HepG2 (cell line): ENCODE data around the gene DGAT2. TPM values are rescaled to one million over a fixed set of nuclear protein-coding genes. Genes with fewer than 3 reads are reported as not detected.

Source experiments
- AFF4 ChIP-seq: sonication (generic); formaldehyde crosslinking; IDR thresholded peaks from 2 replicates; pipeline ENCODE4 v1.4.0; 2020; ENCODE audit warnings: missing genetic modification reagents
- FOXA1 ChIP-seq, 2 experiments: fragments of 450-650 bp in 1 of 2; sonication (generic) in 1 of 2; formaldehyde crosslinking in 1 of 2; IDR thresholded peaks; 2 replicates each; pipeline versions ENCODE4 v1.4.0 to v1.6.1; 2016 to 2020; ENCODE audit warnings: missing genetic modification reagents in 1 of 2
- HNRNPL ChIP-seq: fragments of 200-400 bp; formaldehyde crosslinking; IDR thresholded peaks from 2 replicates; pipeline ENCODE4 v1.6.1; 2017; ENCODE audit warnings: mild to moderate bottlenecking, low read depth, low read length
- KDM4B ChIP-seq: sonication (generic); formaldehyde crosslinking; IDR thresholded peaks from 2 replicates; pipeline ENCODE4 v1.4.0; 2020; ENCODE audit warnings: missing genetic modification reagents
- MAX ChIP-seq: IDR thresholded peaks from 2 replicates; pipeline ENCODE4 v1.6.1; 2012; ENCODE audit warnings: inconsistent platforms
- NFE2L1 ChIP-seq: sonication (generic); formaldehyde crosslinking; IDR thresholded peaks from 2 replicates; pipeline ENCODE4 v1.4.0; 2020; ENCODE audit warnings: missing genetic modification reagents, mild to moderate bottlenecking, borderline replicate concordance
- NONO ChIP-seq, 2 experiments: fragments of 450-650 bp in 1 of 2; sonication (generic) in 1 of 2; formaldehyde crosslinking in 1 of 2; IDR thresholded peaks in 1 of 2; conservative IDR thresholded peaks in 1 of 2; 2 replicates each; pipeline versions ENCODE4 v1.6.1 to v1.8.0; 2017 to 2022; ENCODE audit warnings: mild to moderate bottlenecking in 1 of 2, missing genetic modification reagents in 1 of 2, moderate library complexity in 1 of 2
- TEAD3 ChIP-seq: optimal IDR thresholded peaks from 2 replicates; pipeline ENCODE3; 2016; ENCODE audit warnings: borderline replicate concordance
- TRAFD1 ChIP-seq: sonication (generic); formaldehyde crosslinking; IDR thresholded peaks from 2 replicates; pipeline ENCODE4 v1.5.1; 2020; ENCODE audit warnings: missing genetic modification reagents, mild to moderate bottlenecking, borderline replicate concordance
- ZFP91 ChIP-seq: sonication (generic); formaldehyde crosslinking; IDR thresholded peaks from 2 replicates; pipeline ENCODE4 v1.9.0; 2022; ENCODE audit warnings: missing genetic modification reagents, mild to moderate bottlenecking, borderline replicate concordance
- ZNF101 ChIP-seq: sonication (generic); formaldehyde crosslinking; IDR thresholded peaks from 2 replicates; pipeline ENCODE4 v1.4.0; 2020; ENCODE audit warnings: mild to moderate bottlenecking, low read depth, missing genetic modification reagents, borderline replicate concordance
- ZNF18 ChIP-seq: sonication (generic); formaldehyde crosslinking; IDR thresholded peaks from 2 replicates; pipeline ENCODE4 v1.8.0; 2022; ENCODE audit warnings: mild to moderate bottlenecking, missing genetic modification reagents; ENCODE audit not compliant: insufficient replicate concordance
- ZNF180 ChIP-seq: sonication (generic); formaldehyde crosslinking; IDR thresholded peaks from 2 replicates; pipeline ENCODE4 v1.4.0; 2020; ENCODE audit warnings: low read depth, missing genetic modification reagents, borderline replicate concordance
- ZNF230 ChIP-seq: sonication (generic); formaldehyde crosslinking; IDR thresholded peaks from 2 replicates; pipeline ENCODE4 v1.4.0; 2020; ENCODE audit warnings: mild to moderate bottlenecking, missing genetic modification reagents
- ZNF256 ChIP-seq: sonication (generic); formaldehyde crosslinking; conservative IDR thresholded peaks from 2 replicates; pipeline ENCODE4 v1.4.0; 2020; ENCODE audit warnings: missing genetic modification reagents
- ZNF468 ChIP-seq: sonication (generic); formaldehyde crosslinking; IDR thresholded peaks from 2 replicates; pipeline ENCODE4 v1.8.0; 2022; ENCODE audit warnings: mild to moderate bottlenecking, moderate library complexity, missing genetic modification reagents
- ZNF775 ChIP-seq: sonication (generic); formaldehyde crosslinking; IDR thresholded peaks from 2 replicates; pipeline ENCODE4 v1.4.0; 2020; ENCODE audit warnings: missing genetic modification reagents, mild to moderate bottlenecking, moderate library complexity, borderline replicate concordance
- polyA plus RNA-seq, 8 experiments: library from polyadenylated mRNA; depleted of rRNA in 3 of 8; stranded (reverse) in 7 of 8; unstranded in 1 of 8; fragments of >200 nt; fragmentation: Illumina TruSeq in 4 of 8; extraction: Trizol in 4 of 8; gene quantifications; 2 replicates each; pipeline versions ENCODE4 v1.2.1 to v1.2.3, GENCODE V29; 2011 to 2016; ENCODE audit warnings: low read depth in 4 of 8, missing spikeins in 1 of 8, mixed read lengths in 1 of 8; ENCODE audit not compliant: insufficient read depth in 1 of 8
- total RNA-seq, 5 experiments: library from RNA; depleted of rRNA; stranded (reverse); fragments of >200 nt; fragmentation: Illumina TruSeq; extraction: Trizol; gene quantifications; 2 replicates each; pipeline ENCODE4 v1.2.3, GENCODE V29; 2016; ENCODE audit warnings: low read depth in 1 of 5

The DGAT2 gene
- total and polyA plus RNA-seq, 2 of the 13 experiments (the other 11 are each of a cell fraction or from before 2014, with no cell fraction given), result 39.0 to 65.6 TPM

- TF ChIP-seq NFE2L1 (CRISPR knock-in tag) (no peak), ZNF18 (CRISPR knock-in tag) (no peak), ZNF180 (CRISPR knock-in tag) (no peak), NONO (IDR thresholded peaks at IDR 0.05) (no peak), NONO (CRISPR knock-in tag; conservative IDR thresholded peaks at IDR 0.05) (0 out of 2 replicates have a peak, but pooled peaks have one; percentile 17), ZFP91 (CRISPR knock-in tag) (peak; percentile 52; the same call in 1 of the 2 replicates), TEAD3 (CRISPR knock-in tag) (peak; percentile 89), TRAFD1 (no peak), MAX (peak; percentile 59), FOXA1 (IDR thresholded peaks at IDR 0.05) (no peak), FOXA1 (CRISPR knock-in tag; IDR thresholded peaks at IDR 0.05) (peak; percentile 80), ZNF775 (CRISPR knock-in tag) (no peak), ZNF468 (CRISPR knock-in tag) (no peak), HNRNPL (no peak), ZNF101 (no peak), ZNF256 (no peak), ZNF230 (no peak), AFF4 (CRISPR knock-in tag) (no peak), KDM4B (no peak)
These were observed 24.6 kb downstream of the DGAT2 start (continued) for GRCh38 chr11:75792997-75793800.
